Umbilical cord (tissue), 2 donors: ENCODE measurements around the gene COMMD3. TPM values are rescaled to one million over a fixed set of nuclear protein-coding genes. Genes with fewer than 3 reads are reported as not detected.

ENCODE experiments used
- DNase-seq: peaks from one replicate; pipeline ENCODE4 v3.0.0-alpha.2; 2015; ENCODE audit warnings: low spot score
- total RNA-seq: library from RNA; depleted of rRNA; stranded (reverse); fragments of >200 nt; gene quantifications from one replicate; pipeline ENCODE4 v1.2.3, GENCODE V29; 2014; ENCODE audit warnings: low replicate concordance; ENCODE audit not compliant: insufficient read depth

The COMMD3 gene
- total RNA-seq, 1 donor from 2014 or later: 33.7 TPM

DNA sequence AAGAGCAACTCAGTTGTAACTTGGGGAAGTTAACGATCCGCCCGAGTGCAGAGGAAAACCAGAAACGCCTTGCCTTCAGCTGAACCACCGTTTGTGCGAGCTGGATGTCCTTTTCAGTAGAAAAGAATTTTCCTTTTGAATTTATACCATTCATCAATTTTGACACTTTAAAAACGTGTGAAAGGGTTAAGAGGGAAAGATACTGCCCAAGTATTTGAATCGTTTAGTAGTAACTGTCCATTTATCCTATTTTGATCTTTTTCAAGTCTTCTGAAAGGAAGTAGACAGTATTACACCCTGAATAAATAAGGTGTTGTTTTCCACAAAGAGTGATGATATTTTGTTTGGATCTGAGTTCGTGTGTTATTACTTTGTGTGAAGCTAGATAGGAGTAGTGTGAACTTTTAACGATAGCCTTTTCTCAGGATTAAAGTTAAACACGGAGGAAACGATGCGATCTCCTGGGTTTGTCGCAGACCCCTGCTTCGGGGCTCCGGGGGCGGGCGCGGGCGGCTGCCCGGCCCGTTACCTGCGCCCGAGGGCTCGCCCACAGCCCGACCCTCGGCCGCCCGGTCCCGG is 3.9 kb downstream of the COMMD3 start:
- DNase-seq: no peak

DNA sequence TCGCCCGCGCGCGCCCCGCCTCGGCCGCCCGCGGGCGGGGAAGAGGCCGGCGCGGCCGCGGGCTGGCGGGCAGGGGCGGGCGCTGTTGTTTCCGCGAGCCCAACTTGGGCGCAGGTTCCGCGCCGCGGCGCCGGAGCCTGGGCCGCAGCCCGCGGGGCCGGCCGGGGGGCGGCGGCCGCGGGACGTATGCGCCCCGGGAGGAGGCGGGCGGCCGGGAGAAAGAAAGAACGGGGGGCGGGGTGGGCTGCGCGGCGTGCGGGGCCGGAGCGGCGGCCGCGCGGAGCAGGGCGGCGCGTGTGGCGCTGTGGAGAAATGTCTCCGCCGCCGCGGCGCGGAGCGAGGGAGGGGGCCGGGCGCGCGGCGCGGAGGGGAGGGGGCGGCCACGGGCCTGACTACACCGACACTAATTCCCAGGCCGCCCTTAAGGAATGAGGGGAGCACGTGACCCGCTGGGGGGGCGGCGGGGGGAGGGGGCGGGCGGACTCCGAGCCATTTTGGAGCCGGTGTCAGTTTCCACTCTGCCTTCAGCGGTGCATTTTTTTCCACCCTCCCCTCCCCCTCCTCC is 4.5 kb downstream of the COMMD3 start, which contains the start of gene BMI1:
BMI1 (plus strand) TSS at position 509 of the 565 bp plus-strand sequence. CDS start 5,351 bp downstream, outside the sequence.
- DNase-seq: peak; percentile 79

DNA sequence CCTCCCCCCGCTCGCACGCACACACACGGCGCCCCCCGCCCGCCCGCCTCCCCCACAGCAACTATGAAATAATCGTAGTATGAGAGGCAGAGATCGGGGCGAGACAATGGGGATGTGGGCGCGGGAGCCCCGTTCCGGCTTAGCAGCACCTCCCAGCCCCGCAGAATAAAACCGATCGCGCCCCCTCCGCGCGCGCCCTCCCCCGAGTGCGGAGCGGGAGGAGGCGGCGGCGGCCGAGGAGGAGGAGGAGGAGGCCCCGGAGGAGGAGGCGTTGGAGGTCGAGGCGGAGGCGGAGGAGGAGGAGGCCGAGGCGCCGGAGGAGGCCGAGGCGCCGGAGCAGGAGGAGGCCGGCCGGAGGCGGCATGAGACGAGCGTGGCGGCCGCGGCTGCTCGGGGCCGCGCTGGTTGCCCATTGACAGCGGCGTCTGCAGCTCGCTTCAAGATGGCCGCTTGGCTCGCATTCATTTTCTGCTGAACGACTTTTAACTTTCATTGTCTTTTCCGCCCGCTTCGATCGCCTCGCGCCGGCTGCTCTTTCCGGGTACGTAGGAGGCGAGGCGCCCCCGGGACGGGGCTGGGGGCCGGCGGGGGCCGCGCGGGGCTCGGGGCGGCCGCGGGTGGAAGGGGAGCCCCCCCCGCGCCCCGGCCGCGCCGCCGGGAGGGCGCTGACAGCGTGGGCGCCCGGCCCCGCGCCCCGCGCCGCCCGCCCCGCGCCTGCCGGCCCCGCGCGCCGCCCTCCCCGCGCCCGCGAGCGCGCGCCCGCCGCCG is 5.2 kb downstream of the COMMD3 start:
- DNase-seq: peak; percentile 76

DNA sequence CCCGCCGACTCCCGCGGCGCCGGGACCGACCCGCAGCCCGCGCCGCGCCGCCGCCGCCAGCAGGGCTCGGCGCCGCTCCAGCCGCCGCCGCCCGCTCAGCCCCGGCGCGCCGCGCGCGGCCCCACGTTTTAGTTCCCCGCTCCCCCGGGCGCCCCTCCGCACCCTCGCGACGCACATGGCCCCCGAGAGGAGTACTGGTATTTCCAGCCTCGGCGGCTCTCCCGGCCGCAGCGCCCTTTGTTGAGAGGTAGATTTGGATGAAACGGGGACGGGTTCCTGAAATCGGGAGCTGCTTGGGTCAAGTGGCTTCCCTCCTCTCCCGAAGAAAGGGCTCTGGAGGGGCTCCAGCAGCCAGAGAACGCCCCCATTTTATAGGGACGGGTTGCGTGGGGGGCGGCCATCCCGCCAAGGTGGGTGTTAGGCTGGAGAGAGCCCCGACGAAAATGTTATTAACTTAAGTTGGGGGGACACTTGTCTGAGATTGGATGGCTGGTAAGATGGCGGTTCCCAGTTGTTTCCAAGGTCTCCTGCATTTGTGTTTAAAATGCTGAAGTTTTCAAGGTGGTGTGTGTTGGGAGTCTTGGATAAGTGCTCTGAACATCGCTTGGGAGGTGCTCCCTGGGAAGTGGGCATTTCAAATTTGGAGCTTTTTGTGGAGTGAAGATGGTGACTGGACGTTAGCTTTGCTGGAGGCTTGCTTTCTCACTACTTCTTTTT is 5.9 kb downstream of the COMMD3 start:
- no peak for DNase-seq

DNA sequence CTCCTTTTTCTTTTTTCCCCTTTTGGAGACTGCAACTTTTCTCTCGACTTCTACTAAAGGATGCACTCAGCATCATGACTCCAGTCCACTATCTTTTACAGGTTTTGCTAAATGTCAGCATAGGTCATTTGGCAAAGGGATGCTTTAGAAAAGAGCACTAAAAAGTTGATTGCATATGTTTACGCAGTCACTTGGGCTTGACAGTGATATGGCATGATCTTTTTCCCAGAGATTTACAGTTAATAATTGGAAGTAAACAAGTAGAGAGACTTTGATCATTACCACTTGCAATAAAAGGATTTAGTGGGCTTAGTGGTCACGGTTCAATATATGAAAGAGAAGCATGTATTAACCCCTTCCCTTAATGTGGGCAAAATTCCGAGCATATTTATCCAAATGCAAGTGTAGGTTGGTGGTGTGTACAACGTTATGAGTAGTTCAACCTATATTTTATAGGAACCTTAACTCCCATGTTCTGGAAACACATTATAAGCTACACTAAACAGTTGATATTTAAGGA is 6.5 kb downstream of the COMMD3 start:
- DNase-seq: no peak

DNA sequence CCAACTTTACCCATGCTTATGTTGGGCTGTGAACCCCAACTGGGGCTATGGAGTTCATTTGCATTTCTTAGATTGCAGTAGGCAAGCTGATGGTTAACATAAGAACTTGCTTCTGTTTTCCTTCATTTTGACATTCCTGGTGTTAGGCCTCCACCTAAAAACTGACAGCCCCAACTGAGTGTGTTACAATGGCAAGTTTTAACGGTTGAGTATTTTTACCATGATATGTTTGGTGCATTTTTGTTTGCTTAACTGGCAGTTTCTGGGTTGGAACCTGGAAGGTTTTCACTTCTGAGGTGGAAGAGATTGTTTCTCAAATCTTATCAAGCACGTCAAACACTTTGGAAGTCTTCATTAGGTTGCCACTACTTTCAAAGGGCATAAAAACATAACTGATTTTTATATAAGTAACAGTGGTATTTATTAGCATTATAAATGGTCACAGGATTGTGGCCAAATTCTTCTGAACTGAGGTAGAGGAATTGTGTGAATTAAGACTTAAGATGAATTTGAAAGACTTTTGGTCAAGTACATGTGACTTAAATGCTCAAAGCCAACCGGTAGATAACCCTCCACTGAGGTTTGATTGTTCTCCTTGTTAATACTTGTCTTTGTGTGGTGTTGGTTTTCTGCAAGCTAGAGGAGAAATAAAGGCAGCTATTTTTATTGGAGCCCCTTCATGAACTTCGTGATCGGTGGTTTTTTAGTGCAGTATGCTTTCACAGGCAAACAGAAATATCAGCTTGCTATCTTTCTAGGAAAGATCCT is 7.5 kb downstream of the COMMD3 start:
- no peak for DNase-seq

DNA sequence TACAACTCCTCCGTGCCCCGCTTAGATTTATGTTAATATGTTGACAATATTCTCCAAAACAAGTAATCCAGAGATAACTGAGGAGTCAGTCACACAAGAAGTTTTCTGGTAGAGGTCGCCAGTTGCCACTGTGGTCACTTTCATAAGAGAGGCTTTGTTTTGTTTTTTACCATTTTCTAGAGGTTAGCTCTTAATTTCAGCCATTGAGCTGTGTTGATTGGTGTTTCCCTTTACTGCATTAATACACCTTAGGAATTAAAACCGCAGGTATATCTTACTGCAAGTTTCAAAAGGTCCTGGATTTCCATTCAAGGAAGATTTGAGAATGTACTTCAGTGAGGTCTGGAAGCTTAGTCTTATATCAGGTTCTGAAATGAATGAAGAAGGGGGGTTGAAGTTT is 8.2 kb downstream of the COMMD3 start:
- DNase-seq: no peak

DNA sequence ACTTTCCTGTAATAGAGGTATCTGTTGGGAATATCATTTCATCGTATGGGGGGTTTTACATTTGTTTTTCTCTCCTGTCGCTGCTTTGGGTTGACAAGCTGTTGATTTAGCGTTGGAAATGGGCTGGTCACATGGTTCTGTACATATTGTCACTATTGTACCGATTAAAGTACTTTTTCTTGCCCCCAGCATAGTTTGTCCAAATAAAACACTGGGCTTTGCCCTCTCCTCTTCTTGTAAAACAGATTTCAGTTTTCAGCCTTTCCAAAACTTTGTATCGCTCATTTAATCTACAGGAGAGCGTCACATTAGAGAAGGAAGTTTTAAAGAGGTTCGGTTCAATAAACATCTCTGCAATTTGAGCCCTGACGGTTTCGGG is 8.7 kb downstream of the COMMD3 start:
- no peak for DNase-seq

DNA sequence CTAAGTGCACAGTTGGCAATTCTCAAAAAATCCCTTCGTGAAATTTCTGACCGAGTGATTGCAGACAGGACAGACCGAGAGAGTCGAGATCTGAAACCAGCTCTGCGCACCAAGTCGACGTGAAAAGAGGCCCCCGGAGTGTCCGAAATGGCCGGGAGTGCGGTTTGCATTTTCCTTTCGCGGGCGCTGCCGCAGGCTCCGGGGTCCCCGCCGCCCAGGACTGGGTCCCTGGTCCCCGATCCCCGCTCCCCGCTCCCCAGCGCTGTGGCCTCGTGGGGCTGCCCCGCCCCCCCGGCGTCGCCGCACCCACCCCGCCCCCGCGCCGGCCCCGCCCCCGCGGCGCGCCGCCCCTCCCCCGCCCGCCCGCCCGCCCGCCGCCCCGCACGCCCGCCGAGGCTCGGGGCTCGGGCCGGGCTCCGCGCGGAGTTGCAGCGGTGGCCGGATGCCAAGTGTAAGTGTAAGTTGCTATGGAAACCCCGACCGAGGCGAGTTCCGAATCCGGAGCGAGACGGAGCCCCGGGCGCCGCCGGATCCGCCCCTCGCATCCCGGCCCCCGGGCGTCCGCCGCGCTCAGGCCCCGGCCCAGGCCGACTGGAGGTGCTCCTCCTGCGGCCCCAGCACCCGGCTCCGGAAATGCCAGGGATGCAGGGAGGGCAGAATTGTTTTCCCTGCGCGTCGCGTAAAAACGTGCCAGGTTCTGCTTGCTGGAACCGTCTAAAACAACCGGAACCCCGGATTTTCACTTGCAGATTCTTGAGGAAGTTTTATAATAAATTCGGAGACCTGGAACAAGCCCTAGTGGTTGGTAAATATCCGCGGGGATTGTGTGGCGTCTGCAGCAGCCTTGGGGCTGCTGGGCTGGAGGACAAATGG is 9.3 kb downstream of the COMMD3 start:
- DNase-seq: peak; percentile 79

DNA sequence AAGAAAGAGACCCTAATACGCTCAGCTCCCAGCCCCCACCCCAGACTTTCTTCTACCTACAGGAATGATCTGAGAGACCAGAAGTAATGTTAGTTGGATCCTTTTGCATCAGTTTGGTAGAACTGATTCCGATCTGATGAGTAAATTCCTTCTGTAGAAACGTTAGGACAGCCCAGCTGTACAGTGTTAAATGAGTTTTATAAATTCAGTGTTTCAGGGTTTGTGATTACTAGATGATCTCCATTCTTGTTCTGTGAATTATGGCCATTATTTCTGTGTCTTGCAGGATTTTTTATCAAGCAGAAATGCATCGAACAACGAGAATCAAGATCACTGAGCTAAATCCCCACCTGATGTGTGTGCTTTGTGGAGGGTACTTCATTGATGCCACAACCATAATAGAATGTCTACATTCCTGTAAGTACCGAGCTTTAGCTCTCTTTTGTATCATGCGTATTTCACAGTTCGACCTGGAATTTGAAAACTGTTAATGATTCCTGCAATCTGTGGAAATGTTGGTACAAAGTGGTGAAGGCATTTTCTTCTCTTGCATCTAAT is 10.0 kb downstream of the COMMD3 start:
- DNase-seq: no peak

DNA sequence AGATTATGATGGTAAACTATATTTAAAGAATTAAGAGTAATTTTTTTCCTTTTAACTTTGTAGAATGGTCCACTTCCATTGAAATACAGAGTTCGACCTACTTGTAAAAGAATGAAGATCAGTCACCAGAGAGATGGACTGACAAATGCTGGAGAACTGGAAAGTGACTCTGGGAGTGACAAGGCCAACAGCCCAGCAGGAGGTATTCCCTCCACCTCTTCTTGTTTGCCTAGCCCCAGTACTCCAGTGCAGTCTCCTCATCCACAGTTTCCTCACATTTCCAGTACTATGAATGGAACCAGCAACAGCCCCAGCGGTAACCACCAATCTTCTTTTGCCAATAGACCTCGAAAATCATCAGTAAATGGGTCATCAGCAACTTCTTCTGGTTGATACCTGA is 13.0 kb downstream of the COMMD3 start:
- DNase-seq: no peak

DNA sequence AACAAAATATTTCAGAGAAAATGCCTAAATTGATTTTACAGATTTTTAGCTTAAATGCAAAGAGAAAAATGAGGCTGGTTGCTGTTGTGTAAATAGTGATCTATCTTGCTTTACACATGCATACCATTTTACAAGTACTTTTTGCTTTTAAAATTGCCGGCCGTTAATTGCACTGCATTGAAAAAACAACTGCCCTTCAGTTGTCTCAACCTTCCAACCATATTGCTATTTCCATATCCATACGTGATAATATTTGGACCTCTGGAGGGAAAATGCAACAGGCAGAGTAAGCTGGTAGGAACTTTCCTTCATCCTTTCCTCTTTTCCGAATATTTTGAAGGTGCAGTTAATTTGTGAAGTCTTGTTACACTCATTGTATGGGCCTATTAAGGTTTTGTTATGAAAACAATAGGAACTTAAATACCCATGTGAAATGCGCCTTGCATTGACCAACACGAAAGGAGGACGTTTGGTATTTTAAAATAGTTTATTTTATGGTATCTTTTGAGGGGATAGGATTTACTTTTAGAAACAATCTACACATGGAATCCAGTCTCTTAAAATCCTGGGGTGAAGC is 16.0 kb downstream of the COMMD3 start:
- no peak for DNase-seq

DNA sequence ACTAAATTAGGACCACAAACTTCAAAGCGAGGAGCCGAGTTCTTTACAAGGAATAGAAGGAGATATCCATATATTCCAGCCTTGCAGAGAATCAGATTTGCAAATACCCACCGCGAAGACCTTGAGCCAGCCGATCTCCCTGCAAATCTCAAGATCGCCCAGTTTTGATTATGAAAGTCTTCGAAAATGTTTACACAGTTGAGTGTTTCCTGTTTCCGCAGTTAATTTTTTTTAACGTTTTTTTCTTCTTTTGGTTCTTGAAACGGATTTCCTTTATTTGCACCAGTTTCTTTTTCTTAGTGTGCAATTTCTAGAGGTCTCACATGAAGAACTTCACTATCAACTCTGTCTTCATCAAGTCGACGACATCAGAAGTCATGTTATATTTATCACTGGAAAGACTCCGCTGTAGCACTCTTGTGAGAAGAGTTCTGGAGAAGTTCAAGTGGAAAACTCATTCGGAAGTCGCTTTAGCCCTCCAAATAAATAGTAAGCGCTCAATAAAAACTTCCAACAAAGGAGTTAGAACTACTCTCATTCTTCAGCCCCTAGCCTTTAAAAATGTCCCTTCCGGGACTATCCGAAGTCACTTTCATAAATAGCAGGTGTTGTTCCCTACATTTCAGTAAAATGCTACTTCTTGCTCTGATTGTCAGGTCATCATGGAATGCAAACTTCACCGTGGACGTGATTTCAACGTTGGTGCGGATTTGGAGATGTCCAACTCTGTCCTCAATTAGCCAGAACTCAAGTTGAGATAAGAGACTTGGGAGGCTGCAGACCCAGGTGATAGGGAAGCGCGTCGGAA is 17.2 kb downstream of the COMMD3 start:
- no peak for DNase-seq

DNA sequence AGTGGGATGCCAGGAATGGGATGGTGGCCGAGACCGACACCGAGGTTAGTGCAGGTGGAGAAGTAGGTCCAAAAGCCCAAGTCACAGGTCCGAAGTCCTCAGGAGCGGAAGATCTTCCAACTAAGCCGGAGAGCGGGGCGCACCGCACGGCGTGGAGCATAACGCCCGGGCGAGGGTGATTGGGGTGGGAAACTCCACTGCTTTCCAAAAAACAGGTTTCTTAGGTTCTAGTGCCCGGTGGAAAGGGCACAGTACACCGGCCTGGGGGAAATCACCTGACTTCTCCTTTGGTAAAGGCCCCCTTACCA is 17.7 kb downstream of the COMMD3 start:
- DNase-seq: no peak

DNA sequence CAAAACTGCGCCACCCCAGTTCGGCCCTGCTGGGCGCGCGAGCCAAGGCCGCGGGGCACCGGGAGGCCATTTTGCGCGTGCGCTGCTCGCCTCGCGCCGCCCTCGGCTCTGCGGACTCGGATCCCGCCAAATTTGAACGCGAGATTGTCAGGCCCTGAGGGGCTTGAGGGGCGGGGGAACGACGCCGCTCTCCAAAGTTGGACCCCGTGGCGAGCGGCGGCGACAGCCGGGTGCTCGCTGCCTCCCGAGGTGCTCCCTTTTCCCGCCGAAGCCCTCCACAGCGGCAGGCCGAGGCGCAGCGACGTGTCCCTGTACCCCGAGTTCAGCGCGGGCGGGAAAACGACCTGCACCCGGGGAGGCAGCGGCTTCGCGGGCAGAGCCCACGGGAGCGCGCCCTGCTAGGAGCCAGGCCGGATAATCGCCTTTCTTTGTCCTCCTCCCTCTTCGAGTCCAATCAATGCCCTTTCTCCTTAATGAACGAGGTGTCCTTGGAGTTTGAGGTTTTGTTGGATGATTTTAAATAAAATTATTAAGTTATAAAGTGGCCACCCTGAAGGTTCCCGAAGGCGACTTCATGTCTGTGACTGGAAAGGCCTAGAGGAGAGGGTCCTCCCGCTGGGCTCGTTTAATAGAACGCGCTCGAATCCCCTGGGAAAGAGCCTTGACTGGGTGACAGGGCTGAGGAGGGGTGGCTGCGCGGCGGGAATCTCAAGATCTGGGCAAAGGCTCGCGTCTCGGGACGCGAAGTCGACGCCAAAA is 18.4 kb downstream of the COMMD3 start:
- DNase-seq: no peak

DNA sequence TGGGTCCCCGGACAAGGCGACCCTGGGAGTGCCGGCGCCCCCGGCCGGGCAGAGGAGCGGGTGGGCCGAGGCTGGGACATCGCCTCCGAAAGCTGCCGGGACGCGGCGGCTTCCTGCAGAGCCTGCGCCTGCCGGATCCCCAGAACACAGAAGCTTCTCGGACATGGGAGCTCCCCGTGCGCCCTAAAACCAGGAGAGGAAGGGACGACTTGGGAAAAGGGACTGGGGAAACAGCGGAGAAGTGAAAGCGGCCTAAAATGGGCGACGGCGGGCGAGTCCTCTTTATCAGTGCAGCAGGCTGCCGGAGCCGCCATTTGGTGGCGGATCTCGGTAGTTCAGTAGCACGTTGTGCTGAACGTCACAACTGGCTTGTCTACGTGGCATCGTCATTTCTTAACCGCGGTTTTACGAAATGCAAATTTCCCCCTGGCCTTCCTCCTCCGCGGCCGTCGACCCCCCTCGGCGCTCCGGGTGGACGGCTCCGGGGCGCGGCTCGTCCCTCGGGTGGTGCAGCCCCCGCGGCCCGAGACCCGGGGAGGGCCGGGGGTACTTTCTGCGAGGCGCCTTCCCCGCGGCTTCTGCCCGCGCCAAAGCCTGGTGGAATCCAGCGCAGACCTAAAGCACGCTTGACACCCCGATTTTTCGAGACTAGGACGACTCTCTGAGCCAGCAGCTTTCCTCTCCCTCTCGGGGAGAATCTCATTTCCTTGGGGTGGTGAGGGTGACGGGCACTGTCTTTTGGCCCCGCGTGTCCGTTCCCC is 19.2 kb downstream of the COMMD3 start:
- DNase-seq: peak; percentile 56

DNA sequence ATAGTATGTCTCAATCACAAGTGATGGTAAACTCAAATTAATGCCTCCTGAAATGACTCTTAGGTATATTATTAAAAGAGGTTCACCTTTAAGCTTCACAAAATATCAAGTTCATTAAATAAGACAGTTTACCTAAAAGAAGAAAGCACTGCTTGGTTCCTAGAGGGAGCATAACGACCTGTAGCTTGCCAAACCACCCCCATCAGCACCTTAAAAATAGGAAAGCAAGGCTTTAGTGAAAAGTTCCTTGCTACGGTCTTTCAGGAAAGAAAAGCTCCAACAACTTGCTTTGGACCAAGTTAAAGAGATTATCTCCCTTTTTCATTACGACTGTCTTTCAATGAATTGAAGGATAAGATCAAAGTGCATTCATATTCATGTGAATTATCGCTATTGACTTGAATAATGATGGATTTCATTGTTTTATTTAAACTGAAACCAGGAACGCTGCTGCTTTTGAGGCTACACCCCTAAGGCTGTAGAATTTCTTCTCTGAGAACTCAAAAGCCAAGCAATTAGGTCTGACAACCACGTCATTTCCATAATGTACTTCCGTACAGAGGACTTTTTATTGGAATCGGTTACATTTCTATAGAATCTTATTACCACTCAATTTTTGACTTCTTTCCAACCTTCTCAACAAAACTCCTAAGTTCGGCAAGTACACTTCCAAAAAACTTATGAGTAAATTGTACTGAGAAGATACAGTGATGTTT is 22.2 kb downstream of the COMMD3 start:
- DNase-seq: no peak
